Measurements from ENCODE around the gene SYNE3. TPM values are rescaled to one million over a fixed set of nuclear protein-coding genes. Genes with fewer than 3 reads are reported as not detected.

SYNE3 gene
- total RNA-seq, 1 experiment from 2014 or later = 1.9 TPM

GRCh38 chr14:95479494-95479893, 37.0 kb downstream of the SYNE3 start:
- Histone ChIP-seq H3K27ac (no peak overlapping the region), H3K9me2 (ENCODE audit: insufficient read depth) (no peaks in the 10 kb centered on the region), H3K36me3 (ENCODE audit: low read depth) (no peaks in the 10 kb centered on the region), H3K79me2 (ENCODE audit: low read depth) (no peaks in the 10 kb centered on the region), H3F3A (ENCODE audit: insufficient read depth, low read depth) (peaks cover 5% of the 10 kb centered on the region; the same call in 1 of the 2 replicates), H4K20me1 (ENCODE audit: insufficient read depth) (no peaks in the 10 kb centered on the region), H3K27me3 (ENCODE audit: insufficient read depth, low read depth) (no peaks in the 10 kb centered on the region), H3K9me3 (ENCODE audit: insufficient read depth, low read depth) (no peaks in the 10 kb centered on the region), H3K4me1 (replicated peaks; ENCODE audit: insufficient read depth) (peaks cover 47% of the 10 kb centered on the region), H3K4me3 (no peak overlapping the region), H3K4me2 (no peak overlapping the region), H2AFZ (no peak overlapping the region)
- TF ChIP-seq CTCF (conservative IDR thresholded peaks at IDR 0.05) (no peak), EZH2 (IDR thresholded peaks at IDR 0.05; ENCODE audit: low read depth) (no peak)
- DNase-seq = no peak
- CTCF ChIA-PET = no interaction called here
- intact Hi-C loops (cut with micrococcal nuclease; ENCODE audit: unreplicated experiment) = no loop called here
- POLR2A ChIA-PET (ENCODE audit: unreplicated experiment) = no interaction called here
- BruUV-seq (replicated peaks) = no TSS peak

DNA sequence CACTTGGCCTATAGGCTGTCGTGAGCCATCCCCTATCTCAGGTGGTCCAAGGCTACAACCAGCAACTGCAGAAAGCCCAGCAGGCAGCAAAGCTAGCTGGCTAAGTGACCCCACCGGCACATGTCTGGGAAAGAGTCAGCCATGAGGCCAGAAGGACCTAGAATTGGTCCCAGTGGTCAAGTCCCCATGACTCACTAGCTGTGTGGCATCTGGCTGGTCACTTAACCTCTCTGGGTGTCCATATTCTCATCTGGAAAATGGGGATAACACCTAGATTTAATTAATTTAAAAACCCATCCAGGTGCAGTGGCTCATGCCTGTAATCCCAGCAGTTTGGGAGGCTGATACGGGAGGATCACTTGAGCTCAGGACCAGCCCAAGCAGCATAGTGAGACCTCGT, 37.6 kb downstream of the SYNE3 start:
- H3K27ac ChIP-seq = no peak overlapping the region
- DNase-seq = no peak
- H2AFZ ChIP-seq = no peak overlapping the region
- no peak overlapping the region for H3K4me3 ChIP-seq
- intact Hi-C loops (cut with micrococcal nuclease; ENCODE audit: unreplicated experiment) = no loop called here
- POLR2A ChIA-PET (ENCODE audit: unreplicated experiment) = no interaction called here
- H3K9me2 ChIP-seq (ENCODE audit: insufficient read depth) = no peaks in the 10 kb centered on the region
- BruUV-seq (replicated peaks) = no TSS peak
- H3K79me2 ChIP-seq (ENCODE audit: low read depth) = no peaks in the 10 kb centered on the region
- no peaks in the 10 kb centered on the region for H3K27me3 ChIP-seq (ENCODE audit: insufficient read depth, low read depth)
- H3F3A ChIP-seq (ENCODE audit: insufficient read depth, low read depth) = peaks cover 5% of the 10 kb centered on the region; the same call in 1 of the 2 replicates
- H3K4me1 ChIP-seq (replicated peaks; ENCODE audit: insufficient read depth) = peaks cover 40% of the 10 kb centered on the region
- H4K20me1 ChIP-seq (ENCODE audit: insufficient read depth) = no peaks in the 10 kb centered on the region
- CTCF ChIA-PET = no interaction called here
- no peaks in the 10 kb centered on the region for H3K36me3 ChIP-seq (ENCODE audit: low read depth)
- H3K9me3 ChIP-seq (ENCODE audit: insufficient read depth, low read depth) = no peaks in the 10 kb centered on the region
- TF ChIP-seq CTCF (conservative IDR thresholded peaks at IDR 0.05) = no peak
- no peak for TF ChIP-seq EZH2 (IDR thresholded peaks at IDR 0.05; ENCODE audit: low read depth)
- H3K4me2 ChIP-seq = no peak overlapping the region

GRCh38 chr14:95478309-95478708, 38.1 kb downstream of the SYNE3 start:
- POLR2A ChIA-PET (ENCODE audit: unreplicated experiment) = no interaction called here
- CTCF ChIA-PET = no interaction called here
- no peak for DNase-seq
- Histone ChIP-seq H3F3A (ENCODE audit: insufficient read depth, low read depth) (0 out of 2 replicates have a peak, but pooled peaks cover under 1% of the 10 kb centered on the region), H3K9me2 (ENCODE audit: insufficient read depth) (no peaks in the 10 kb centered on the region), H3K4me3 (no peak overlapping the region), H3K36me3 (ENCODE audit: low read depth) (no peaks in the 10 kb centered on the region), H3K79me2 (ENCODE audit: low read depth) (no peaks in the 10 kb centered on the region), H3K27ac (no peak overlapping the region), H4K20me1 (ENCODE audit: insufficient read depth) (no peaks in the 10 kb centered on the region), H3K4me1 (replicated peaks; ENCODE audit: insufficient read depth) (peaks cover 35% of the 10 kb centered on the region), H3K9me3 (ENCODE audit: insufficient read depth, low read depth) (no peaks in the 10 kb centered on the region), H3K27me3 (ENCODE audit: insufficient read depth, low read depth) (no peaks in the 10 kb centered on the region), H2AFZ (no peak overlapping the region), H3K4me2 (no peak overlapping the region)
- intact Hi-C loops (cut with micrococcal nuclease; ENCODE audit: unreplicated experiment) = no loop called here
- no peak for TF ChIP-seq CTCF (conservative IDR thresholded peaks at IDR 0.05)
- TF ChIP-seq EZH2 (IDR thresholded peaks at IDR 0.05; ENCODE audit: low read depth) = no peak
- no TSS peak for BruUV-seq (replicated peaks)
